Measurements from ENCODE around the gene SPAG16.

DNA sequence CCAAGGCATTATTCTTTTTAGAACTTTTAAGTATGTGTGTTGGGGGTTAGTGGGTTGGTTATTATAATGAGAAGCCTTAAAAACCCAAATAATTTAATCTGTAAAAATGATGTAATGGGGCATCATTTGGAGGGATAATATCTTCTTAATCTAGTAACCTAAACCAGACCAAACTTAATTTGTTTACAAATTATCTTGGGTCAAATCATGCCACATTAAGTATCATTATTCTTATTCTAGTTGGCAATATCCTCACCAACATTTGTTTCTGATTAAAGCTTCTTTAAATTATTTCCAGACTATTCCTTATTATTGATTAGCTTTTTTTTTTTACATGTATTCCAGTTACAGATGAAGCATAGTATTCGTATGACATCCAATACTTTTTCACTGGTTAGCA is 1041.1 kb downstream of the SPAG16 start:
- TF ChIP-seq, protein P1, sequence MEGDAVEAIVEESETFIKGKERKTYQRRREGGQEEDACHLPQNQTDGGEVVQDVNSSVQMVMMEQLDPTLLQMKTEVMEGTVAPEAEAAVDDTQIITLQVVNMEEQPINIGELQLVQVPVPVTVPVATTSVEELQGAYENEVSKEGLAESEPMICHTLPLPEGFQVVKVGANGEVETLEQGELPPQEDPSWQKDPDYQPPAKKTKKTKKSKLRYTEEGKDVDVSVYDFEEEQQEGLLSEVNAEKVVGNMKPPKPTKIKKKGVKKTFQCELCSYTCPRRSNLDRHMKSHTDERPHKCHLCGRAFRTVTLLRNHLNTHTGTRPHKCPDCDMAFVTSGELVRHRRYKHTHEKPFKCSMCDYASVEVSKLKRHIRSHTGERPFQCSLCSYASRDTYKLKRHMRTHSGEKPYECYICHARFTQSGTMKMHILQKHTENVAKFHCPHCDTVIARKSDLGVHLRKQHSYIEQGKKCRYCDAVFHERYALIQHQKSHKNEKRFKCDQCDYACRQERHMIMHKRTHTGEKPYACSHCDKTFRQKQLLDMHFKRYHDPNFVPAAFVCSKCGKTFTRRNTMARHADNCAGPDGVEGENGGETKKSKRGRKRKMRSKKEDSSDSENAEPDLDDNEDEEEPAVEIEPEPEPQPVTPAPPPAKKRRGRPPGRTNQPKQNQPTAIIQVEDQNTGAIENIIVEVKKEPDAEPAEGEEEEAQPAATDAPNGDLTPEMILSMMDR (IDR thresholded peaks at IDR 0.05; ENCODE audit: insufficient read depth, low read length): no peak
- no peak for TF ChIP-seq REST (IDR thresholded peaks at IDR 0.05; ENCODE audit: insufficient replicate concordance, low read depth)

Data from HL-60 (cell line).